Aorta (tissue), 5 donors: ENCODE measurements around the gene RPL36. TPM values are rescaled to one million over a fixed set of nuclear protein-coding genes. Genes with fewer than 3 reads are reported as not detected.

Experiments used
- ATAC-seq: fragments of 200-7000 bp; cut with Tn5 transposase; one replicate; pipeline ENCODE4 v1.9.1; 2022; ENCODE audit warnings: moderate library complexity; ENCODE audit not compliant: low FRiP score
- DNase-seq, 2 donors: peaks; one replicate each; pipeline ENCODE4 v3.0.0-alpha.2; 2020
- H3K27ac ChIP-seq, 2 donors: one replicate each; pipeline ENCODE4 v1.5.1; 2013; ENCODE audit warnings: low read length in 2 of 2, mild to moderate bottlenecking in 2 of 2, moderate library complexity in 2 of 2, control low read depth in 1 of 2, inconsistent platforms in 1 of 2, low read depth in 1 of 2
- H3K27me3 ChIP-seq, 2 donors: one replicate each; pipeline ENCODE4 v1.6.1; 2013; ENCODE audit warnings: control low read depth in 1 of 2, low read length in 1 of 2, mild to moderate bottlenecking in 1 of 2, moderate library complexity in 1 of 2; ENCODE audit not compliant: insufficient read depth in 2 of 2, control insufficient read depth in 1 of 2
- H3K36me3 ChIP-seq, 2 donors: one replicate each; pipeline ENCODE4 v1.6.1; 2013; ENCODE audit warnings: control low read depth in 1 of 2, low read length in 1 of 2, mild to moderate bottlenecking in 1 of 2; ENCODE audit not compliant: insufficient read depth in 2 of 2, control insufficient read depth in 1 of 2
- H3K4me1 ChIP-seq, 2 donors: one replicate each; pipeline ENCODE4 v1.6.1; 2013; ENCODE audit warnings: low read length in 2 of 2, control low read depth in 1 of 2, mild to moderate bottlenecking in 1 of 2, moderate library complexity in 1 of 2; ENCODE audit not compliant: insufficient read depth in 2 of 2, control insufficient read depth in 1 of 2
- H3K4me3 ChIP-seq, 2 donors: one replicate each; pipeline ENCODE4 v1.5.1; 2013; ENCODE audit warnings: low read length in 2 of 2, control low read depth in 1 of 2, mild to moderate bottlenecking in 1 of 2
- H3K9me3 ChIP-seq: one replicate; pipeline ENCODE4 v1.6.1; 2013; ENCODE audit warnings: mild to moderate bottlenecking, low read length; ENCODE audit not compliant: control insufficient read depth
- WGBS, 2 donors: extraction: QIAGEN DNeasy Blood & Tissue Kit; methylation state at CpG; one replicate each; pipeline ENCODE4 v1.1.7; 2013; 5-methylcytosine and 5-hydroxymethylcytosine counted together
- intact Hi-C, 2 donors: fragments of 100-400 bp; cut with DNase I; formaldehyde crosslinking; loops; one replicate each; pipeline versions ENCODE4 v1.14.2 to v1.15.0; 2022
- polyA plus RNA-seq, 2 donors: library from polyadenylated mRNA; stranded (reverse); fragments of 200-250 nt; gene quantifications; one replicate each; pipeline ENCODE4 v1.2.3, GENCODE V29; 2013
- total RNA-seq, 2 donors: library from RNA; stranded (reverse); fragmentation: NEBNext Ultra II Directional; extraction: Animal tissue kit (Norgen Biotek cat#: 25700); gene quantifications; one replicate each; pipeline ENCODE4 v1.2.1, GENCODE V29; 2021
- donor health status: healthy with polysubstance abuse.
- donor health status: Bipolar disorder and iron deficiency.
- donor health status: DM: no; HTN: no; CAD: no.
- donor health status: DM: no; HTN: no; CAD: no.
- donor health status: DM: yes; HTN: yes; CAD: no.

The RPL36 gene
- total and polyA plus RNA-seq, 4 donors: 521 to 1,438 (median 782) TPM

GRCh38 chr19:5706876-5707573 lies 16.9 kb downstream of the RPL36 start:
- 94 to 96% methylated on average over 35 of the region's 35 CpGs for WGBS, 2 donors
- ATAC-seq (no peak), DNase-seq (peak in 1 of 2 donors; percentile 74)
- Histone ChIP-seq H3K4me3 (no peak overlapping the region), H3K27ac (no peak overlapping the region), H3K36me3 (peaks cover 0 to 5% of the 10 kb centered on the region in 2 donors), H3K9me3 (no peaks in the 10 kb centered on the region), H3K4me1 (no peaks in the 10 kb centered on the region), H3K27me3 (no peaks in the 10 kb centered on the region)
- intact Hi-C loops: no loop called here

- H3K4me3 ChIP-seq: no peak overlapping the region
- WGBS, 2 donors: 91% methylated on average over 36 to 37 of the region's 37 CpGs
- peaks cover 0 to 7% of the 10 kb centered on the region in 2 donors for H3K36me3 ChIP-seq
- H3K27me3 ChIP-seq: no peaks in the 10 kb centered on the region
- no peak overlapping the region for H3K27ac ChIP-seq
- intact Hi-C loops: no loop called here
- DNase-seq: no peak
- no peak for ATAC-seq
- no peaks in the 10 kb centered on the region for H3K4me1 ChIP-seq
- no peaks in the 10 kb centered on the region for H3K9me3 ChIP-seq
These were observed 17.8 kb downstream of the RPL36 start for GRCh38 chr19:5707576-5708575.

- peaks cover 0 to 7% of the 10 kb centered on the region in 2 donors for H3K36me3 ChIP-seq
- 93 to 97% methylated on average over 8 of the region's 8 CpGs for WGBS, 2 donors
- intact Hi-C loops: no loop called here
These were observed 20.9 kb downstream of the RPL36 start for GRCh38 chr19:5711025-5711424.

GRCh38 chr19:5711713-5712161 lies 21.6 kb downstream of the RPL36 start:
- no peaks in the 10 kb centered on the region for H3K9me3 ChIP-seq
- DNase-seq (no peak), ATAC-seq (no peak)
- no peak overlapping the region for H3K27ac ChIP-seq
- H3K4me3 ChIP-seq: no peak overlapping the region
- no peaks in the 10 kb centered on the region for H3K4me1 ChIP-seq
- peaks cover 0 to 7% of the 10 kb centered on the region in 2 donors for H3K36me3 ChIP-seq
- WGBS, 2 donors: 88 to 90% methylated on average over 23 to 25 of the region's 25 CpGs
- intact Hi-C loops: no loop called here
- no peaks in the 10 kb centered on the region for H3K27me3 ChIP-seq

More at GRCh38 chr19:5711025-5711424, 20.9 kb downstream of the RPL36 start:
- no peak overlapping the region for H3K4me3 ChIP-seq
- no peak overlapping the region for H3K27ac ChIP-seq
- no peaks in the 10 kb centered on the region for H3K9me3 ChIP-seq
- ATAC-seq (no peak), DNase-seq (no peak)
- H3K27me3 ChIP-seq: no peaks in the 10 kb centered on the region
- no peaks in the 10 kb centered on the region for H3K4me1 ChIP-seq

- DNase-seq (no peak), ATAC-seq (no peak)
- H3K27ac ChIP-seq: no peak overlapping the region
- peaks cover 0 to 7% of the 10 kb centered on the region in 2 donors for H3K36me3 ChIP-seq
- no peak overlapping the region for H3K4me3 ChIP-seq
- intact Hi-C loops: no loop called here
- WGBS, 2 donors: 88 to 94% methylated on average over 9 of the region's 9 CpGs
- H3K4me1 ChIP-seq: no peaks in the 10 kb centered on the region
- no peaks in the 10 kb centered on the region for H3K9me3 ChIP-seq
- H3K27me3 ChIP-seq: no peaks in the 10 kb centered on the region
These were observed 23.1 kb downstream of the RPL36 start for GRCh38 chr19:5713228-5713627.

GRCh38 chr19:5714816-5715215 lies 24.7 kb downstream of the RPL36 start:
- no peaks in the 10 kb centered on the region for H3K9me3 ChIP-seq
- WGBS, 2 donors: 92 to 93% methylated on average over 10 of the region's 10 CpGs
- DNase-seq: no peak
- no peak for ATAC-seq
- H3K36me3 ChIP-seq: peaks cover 0 to 7% of the 10 kb centered on the region in 2 donors
- intact Hi-C loops: no loop called here
- H3K27me3 ChIP-seq: no peaks in the 10 kb centered on the region
- no peak overlapping the region for H3K27ac ChIP-seq
- H3K4me3 ChIP-seq: no peak overlapping the region
- H3K4me1 ChIP-seq: peaks cover 0 to 6% of the 10 kb centered on the region in 2 donors

GRCh38 chr19:5717215-5717935 lies 27.3 kb downstream of the RPL36 start:
- H3K27me3 ChIP-seq: no peaks in the 10 kb centered on the region
- ATAC-seq: no peak
- H3K27ac ChIP-seq: no peak overlapping the region
- peaks cover 0 to 6% of the 10 kb centered on the region in 2 donors for H3K4me1 ChIP-seq
- H3K9me3 ChIP-seq: no peaks in the 10 kb centered on the region
- no peak for DNase-seq
- intact Hi-C loops: no loop called here
- 83 to 85% methylated on average over 8 of the region's 8 CpGs for WGBS, 2 donors
- H3K36me3 ChIP-seq: peaks cover 0 to 2% of the 10 kb centered on the region in 2 donors
- no peak overlapping the region for H3K4me3 ChIP-seq

- Histone ChIP-seq H3K9me3 (no peaks in the 10 kb centered on the region), H3K27me3 (no peaks in the 10 kb centered on the region), H3K36me3 (no peaks in the 10 kb centered on the region), H3K27ac (no peak overlapping the region), H3K4me3 (no peak overlapping the region), H3K4me1 (peaks cover 0 to 6% of the 10 kb centered on the region in 2 donors)
- no peak for ATAC-seq
- intact Hi-C loops: no loop called here
- 73 to 75% methylated on average over 14 of the region's 14 CpGs for WGBS, 2 donors
- no peak for DNase-seq
These were observed 28.0 kb downstream of the RPL36 start for GRCh38 chr19:5718037-5718578.
